ENCODE measurements around the gene CRYZL1. TPM values are rescaled to one million over a fixed set of nuclear protein-coding genes. Genes with fewer than 3 reads are reported as not detected.
"Not testable (repeated sequence)": the region's sequence is repeated elsewhere in the genome, so short reads cannot be mapped to it uniquely, and the experiment has no call there.

Gene CRYZL1
- total RNA-seq, 1 donor: 25.8 TPM

- H3K4me3 ChIP-seq (ENCODE audit: low read depth, low read length): peak overlapping the region; percentile 78
- no peak for TF ChIP-seq CTCF (IDR thresholded peaks at IDR 0.05; ENCODE audit: insufficient read depth, low read length)
- DNase-seq (ENCODE audit: low read depth): peak; percentile 53
Measured at GRCh38 chr21:33642896-33643657, 1.5 kb upstream of the CRYZL1 start.

DNA sequence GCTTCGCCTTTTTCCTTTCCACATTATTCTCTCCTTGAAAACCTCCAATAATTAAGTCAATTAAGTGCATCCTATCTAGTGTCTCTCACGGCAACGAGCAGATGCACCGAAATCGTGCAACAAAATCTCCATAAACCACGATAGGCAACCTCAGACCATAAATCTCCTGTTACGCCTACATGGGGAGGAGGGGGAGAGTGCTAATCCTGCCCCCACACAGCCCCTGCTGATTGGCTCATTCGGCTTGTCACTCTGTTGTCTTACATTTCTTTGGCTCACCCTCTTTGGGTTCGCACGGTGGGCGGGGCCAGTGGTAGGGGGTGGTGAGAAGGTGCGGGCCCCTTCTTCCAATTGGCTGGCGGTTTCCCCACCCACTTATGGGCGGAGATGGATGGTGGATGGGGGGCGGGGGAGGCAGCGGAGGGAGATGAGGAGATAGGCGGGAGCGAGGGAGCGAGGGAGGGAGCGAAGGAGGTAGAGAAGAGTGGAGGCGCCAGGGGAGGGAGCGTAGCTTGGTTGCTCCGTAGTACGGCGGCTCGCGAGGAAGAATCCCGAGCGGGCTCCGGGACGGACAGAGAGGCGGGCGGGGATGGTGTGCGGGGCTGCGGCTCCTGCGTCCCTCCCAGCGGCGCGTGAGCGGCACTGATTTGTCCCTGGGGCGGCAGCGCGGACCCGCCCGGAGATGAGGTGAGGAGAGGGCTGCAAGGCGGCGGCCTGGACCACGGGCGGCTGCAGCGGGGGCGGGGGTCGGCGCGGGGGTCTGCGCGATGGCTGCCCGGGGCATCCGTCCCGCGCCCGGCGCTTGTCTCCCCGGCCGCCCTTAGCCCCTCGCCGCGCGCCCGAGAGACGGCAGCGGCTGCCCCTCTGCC is 720 bp upstream of the CRYZL1 start, which contains the start of gene ITSN1:
Gene ITSN1, plus strand, starts transcription at position 475 of the 869 bp plus-strand sequence. CDS start 76,328 bp downstream, outside the sequence.
- H3K4me3 ChIP-seq (ENCODE audit: low read depth, low read length): peak within 1 kb of the TSS; percentile 85
- no peak for TF ChIP-seq CTCF (IDR thresholded peaks at IDR 0.05; ENCODE audit: insufficient read depth, low read length)
- peak; percentile 100 for DNase-seq (ENCODE audit: low read depth)

GRCh38 chr21:33640697-33641351 is 717 bp downstream of the CRYZL1 start:
- H3K4me3 ChIP-seq (ENCODE audit: low read depth, low read length): peak overlapping the region; percentile 85
- no peak for TF ChIP-seq CTCF (IDR thresholded peaks at IDR 0.05; ENCODE audit: insufficient read depth, low read length)
- peak; percentile 40 for DNase-seq (ENCODE audit: low read depth)

GRCh38 chr21:33634254-33634653 is 7.3 kb downstream of the CRYZL1 start:
- no peak for DNase-seq (ENCODE audit: low read depth)
- no peak overlapping the region for H3K4me3 ChIP-seq (ENCODE audit: low read depth, low read length)
- TF ChIP-seq CTCF (IDR thresholded peaks at IDR 0.05; ENCODE audit: insufficient read depth, low read length): no peak

GRCh38 chr21:33626151-33626550 is 15.4 kb downstream of the CRYZL1 start:
- not testable (repeated sequence) for H3K4me3 ChIP-seq (ENCODE audit: low read depth, low read length); DNase-seq (ENCODE audit: low read depth)

- DNase-seq (ENCODE audit: low read depth): no peak
- no peak overlapping the region for H3K4me3 ChIP-seq (ENCODE audit: low read depth, low read length)
- TF ChIP-seq CTCF (IDR thresholded peaks at IDR 0.05; ENCODE audit: insufficient read depth, low read length): no peak
Measured at GRCh38 chr21:33622253-33622652, 19.3 kb downstream of the CRYZL1 start.

DNA sequence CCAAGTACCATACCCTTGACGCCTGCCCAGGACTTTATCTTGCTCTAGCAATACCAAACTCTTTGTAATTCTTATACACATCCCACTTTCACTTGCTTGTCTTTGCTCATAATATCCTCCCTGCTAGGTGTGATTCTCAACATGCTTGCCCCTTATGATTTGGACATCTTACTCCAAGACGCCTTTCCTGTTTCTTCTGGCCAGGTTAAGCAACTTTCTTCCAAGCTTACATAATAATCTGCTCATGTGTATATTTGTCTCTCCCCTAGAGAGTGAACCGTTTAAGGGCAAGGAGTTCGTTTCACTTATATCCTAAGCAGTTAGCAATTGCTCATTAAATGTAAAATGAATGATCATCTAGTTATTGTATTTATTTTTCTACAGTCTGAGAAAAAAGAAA is 21.8 kb downstream of the CRYZL1 start:
- no peak for TF ChIP-seq CTCF (IDR thresholded peaks at IDR 0.05; ENCODE audit: insufficient read depth, low read length)
- DNase-seq (ENCODE audit: low read depth): no peak
- no peak overlapping the region for H3K4me3 ChIP-seq (ENCODE audit: low read depth, low read length)

Data from fibroblast of the aortic adventitia (primary cell).